Measurements from ENCODE around the gene SAP25.

GRCh38 chr7:100540073-100540723 is 33.5 kb downstream of the SAP25 start:
- no peak for TF ChIP-seq CTCF (IDR thresholded peaks at IDR 0.05; ENCODE audit: poor library complexity, severe bottlenecking)
- TF ChIP-seq SMC3 (conservative IDR thresholded peaks at IDR 0.05; ENCODE audit: poor library complexity), result no peak
- no peak for TF ChIP-seq EP300 (conservative IDR thresholded peaks at IDR 0.05; ENCODE audit: poor library complexity, severe bottlenecking)
- TF ChIP-seq POLR2AphosphoS5 (IDR thresholded peaks at IDR 0.05), result no peak
